Measurements from ENCODE around the gene PACSIN3.

- TF ChIP-seq POLR2AphosphoS5 (IDR thresholded peaks at IDR 0.05) = no peak
- no peak for TF ChIP-seq CTCF (IDR thresholded peaks at IDR 0.05; ENCODE audit: poor library complexity, severe bottlenecking)
- no peak for TF ChIP-seq TAF1 (IDR thresholded peaks at IDR 0.05; ENCODE audit: low read depth)
- TF ChIP-seq EP300 (conservative IDR thresholded peaks at IDR 0.05; ENCODE audit: poor library complexity, severe bottlenecking) = no peak
- no peak for TF ChIP-seq MXI1 (conservative IDR thresholded peaks at IDR 0.05; ENCODE audit: poor library complexity, severe bottlenecking)
- TF ChIP-seq EZH2 (IDR thresholded peaks at IDR 0.05; ENCODE audit: borderline replicate concordance, insufficient read depth, low read length, poor library complexity, severe bottlenecking) = no peak
- TF ChIP-seq RAD21 (conservative IDR thresholded peaks at IDR 0.05) = no peak
Measured at GRCh38 chr11:47208628-47209027, 22.4 kb upstream of the PACSIN3 start.
